Left kidney (tissue), 2 donors: Measurements from ENCODE around the gene RPP25L. TPM values are rescaled to one million over a fixed set of nuclear protein-coding genes. Genes with fewer than 3 reads are reported as not detected.

Experiments
- DNase-seq: peaks from one replicate; pipeline ENCODE4 v3.0.0-alpha.2; 2013
- polyA plus RNA-seq: library from polyadenylated mRNA; unstranded; fragments of 120-200 nt; gene quantifications from one replicate; pipeline ENCODE4 v1.2.1, GENCODE V29; 2013; ENCODE audit not compliant: insufficient read length

The RPP25L gene
- polyA plus RNA-seq, 1 donor, result 22.5 TPM

- DNase-seq, result no peak
Observed at GRCh38 chr9:34570809-34571480, 41.0 kb downstream of the RPP25L start.

- no peak for DNase-seq
Observed at GRCh38 chr9:34570376-34570775, 41.5 kb downstream of the RPP25L start.

- DNase-seq, result no peak
Observed at GRCh38 chr9:34568774-34569173, 43.1 kb downstream of the RPP25L start.

- DNase-seq, result no peak
Observed at GRCh38 chr9:34568133-34568532, 43.8 kb downstream of the RPP25L start.

GRCh38 chr9:34566972-34567371 is 44.9 kb downstream of the RPP25L start:
- no peak for DNase-seq

DNA sequence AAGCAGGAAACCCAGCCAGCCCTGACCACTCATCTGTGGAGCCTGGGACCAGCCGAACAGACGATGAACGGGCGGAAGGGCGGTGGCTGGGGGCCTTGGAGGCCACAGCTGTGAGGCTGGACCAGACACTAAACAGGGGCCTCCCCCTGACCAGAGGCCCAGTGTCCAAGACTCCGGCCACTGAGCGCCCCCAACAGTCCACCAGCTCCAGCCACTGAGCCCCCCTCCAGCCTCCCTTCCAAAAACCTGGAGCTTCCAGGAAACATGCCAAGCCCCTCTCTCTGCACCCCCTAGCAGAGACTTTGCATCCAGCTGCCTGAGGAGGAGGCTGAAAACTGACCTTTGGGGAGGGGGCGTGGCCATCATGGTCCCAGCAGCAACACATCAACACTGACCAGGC is 45.6 kb downstream of the RPP25L start:
- no peak for DNase-seq

- no peak for DNase-seq
Observed at GRCh38 chr9:34565856-34566255, 46.0 kb downstream of the RPP25L start.

DNA sequence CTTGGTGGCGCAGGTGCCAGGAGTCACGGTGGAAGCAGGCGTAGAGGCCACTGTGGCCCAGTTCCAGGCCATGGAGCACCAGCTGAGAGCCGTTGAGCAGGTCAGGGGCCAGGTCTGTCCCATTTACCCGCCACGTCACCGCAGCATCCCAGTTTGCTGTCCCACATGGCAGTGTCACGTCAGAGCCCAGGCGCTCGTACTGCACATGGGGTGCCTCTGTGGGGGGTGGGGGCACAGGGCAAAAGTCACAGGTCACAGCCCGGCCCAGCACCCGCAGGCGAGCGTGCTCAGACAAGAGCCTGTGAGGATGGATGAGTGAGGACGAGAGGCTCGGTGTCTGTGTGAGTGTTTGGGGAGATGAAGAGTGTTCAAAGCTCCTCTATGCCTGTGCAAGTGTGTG is 47.3 kb downstream of the RPP25L start:
- DNase-seq, result no peak

DNA sequence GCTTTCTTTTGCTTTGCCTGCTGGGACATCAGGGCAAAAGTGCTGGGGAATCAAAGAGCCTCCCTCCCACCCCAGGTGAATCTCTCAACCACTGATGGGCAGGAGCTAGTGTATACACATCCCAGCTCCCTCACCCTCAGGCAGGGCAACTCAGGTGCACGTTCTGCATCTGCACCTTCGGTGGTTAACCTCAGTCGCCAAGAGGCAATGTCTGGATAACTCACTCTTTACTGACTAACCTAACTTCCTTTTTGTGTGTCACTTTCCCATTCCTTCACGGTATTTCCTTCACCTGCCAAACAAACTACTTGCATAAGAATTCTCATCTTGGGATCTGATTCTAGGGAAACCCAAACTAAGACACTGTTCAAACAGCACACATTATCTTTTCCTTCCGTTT is 48.6 kb downstream of the RPP25L start:
- DNase-seq, result no peak

DNA sequence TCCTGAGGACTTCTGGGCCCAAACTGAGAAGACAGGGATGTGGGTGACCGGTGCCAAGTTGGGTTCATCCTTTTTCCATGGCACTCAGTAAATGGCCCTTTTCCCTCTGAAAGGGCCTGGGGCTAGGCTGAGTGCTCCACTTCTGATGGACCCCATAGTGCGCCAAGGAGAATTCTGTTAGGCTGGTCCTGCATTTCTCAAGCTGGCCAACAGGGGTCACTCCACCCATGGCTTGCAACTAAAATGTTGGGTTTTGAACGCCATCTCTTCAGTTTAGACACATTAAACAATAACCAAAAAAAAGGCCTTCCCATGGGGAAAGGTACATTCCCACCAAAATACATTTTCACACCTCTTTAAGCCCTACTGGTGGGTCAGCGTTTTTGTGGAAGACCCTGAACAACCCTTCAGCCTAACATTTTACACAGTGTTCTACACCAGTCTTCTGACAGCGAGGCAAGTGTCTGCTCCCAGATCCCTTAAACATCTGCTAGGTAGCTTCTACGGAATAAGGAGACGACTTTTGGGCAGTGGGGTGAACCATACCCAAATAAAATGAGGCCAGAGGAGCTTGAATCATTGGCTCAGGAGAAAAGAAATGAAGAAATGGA is 49.7 kb downstream of the RPP25L start:
- no peak for DNase-seq

GRCh38 chr9:34560599-34561214 is 51.2 kb downstream of the RPP25L start:
- DNase-seq, result no peak

Other genes with a start within 250 kb of the RPP25L start
- 9.3 TPM for gene MYORG, start 235.2 kb downstream of the RPP25L start, polyA plus RNA-seq
- gene FAM219A, start 153.5 kb downstream of the RPP25L start, polyA plus RNA-seq, result 13.0 TPM
- 3.0 TPM for gene DNAI1, start 153.3 kb downstream of the RPP25L start, polyA plus RNA-seq
- 1.4 TPM for gene ENHO, start 89.1 kb downstream of the RPP25L start, polyA plus RNA-seq
- gene CNTFR, start 22.4 kb downstream of the RPP25L start, polyA plus RNA-seq, result 34.6 TPM
- gene DCTN3, start 8.4 kb upstream of the RPP25L start, polyA plus RNA-seq, result 96.9 TPM
- 0.20 TPM for gene ARID3C, start 17.0 kb upstream of the RPP25L start, polyA plus RNA-seq
- gene SIGMAR1, start 25.7 kb upstream of the RPP25L start, polyA plus RNA-seq, result 43.9 TPM
- gene GALT, start 34.6 kb upstream of the RPP25L start, polyA plus RNA-seq, result 71.8 TPM
- gene IL11RA, start 40.1 kb upstream of the RPP25L start, polyA plus RNA-seq, result 66.8 TPM
- gene CCL27, start 50.6 kb upstream of the RPP25L start, polyA plus RNA-seq, result 1.1 TPM
- gene CCL19, start 79.2 kb upstream of the RPP25L start, polyA plus RNA-seq, result not detected
- gene CCL21, start 98.0 kb upstream of the RPP25L start, polyA plus RNA-seq, result 18.3 TPM